NCI-H748 (cell line): ENCODE measurements around the gene CCDC40.
"Not testable (repeated sequence)": the region's sequence is repeated elsewhere in the genome, so short reads cannot be mapped to it uniquely, and the experiment has no call there.

Source experiments
- DNase-seq: peaks from one replicate; lab custom pipeline; 2025; ENCODE audit not compliant: unreplicated experiment; lab: John Stamatoyannopoulos, UW

CCDC40 gene, protein sequence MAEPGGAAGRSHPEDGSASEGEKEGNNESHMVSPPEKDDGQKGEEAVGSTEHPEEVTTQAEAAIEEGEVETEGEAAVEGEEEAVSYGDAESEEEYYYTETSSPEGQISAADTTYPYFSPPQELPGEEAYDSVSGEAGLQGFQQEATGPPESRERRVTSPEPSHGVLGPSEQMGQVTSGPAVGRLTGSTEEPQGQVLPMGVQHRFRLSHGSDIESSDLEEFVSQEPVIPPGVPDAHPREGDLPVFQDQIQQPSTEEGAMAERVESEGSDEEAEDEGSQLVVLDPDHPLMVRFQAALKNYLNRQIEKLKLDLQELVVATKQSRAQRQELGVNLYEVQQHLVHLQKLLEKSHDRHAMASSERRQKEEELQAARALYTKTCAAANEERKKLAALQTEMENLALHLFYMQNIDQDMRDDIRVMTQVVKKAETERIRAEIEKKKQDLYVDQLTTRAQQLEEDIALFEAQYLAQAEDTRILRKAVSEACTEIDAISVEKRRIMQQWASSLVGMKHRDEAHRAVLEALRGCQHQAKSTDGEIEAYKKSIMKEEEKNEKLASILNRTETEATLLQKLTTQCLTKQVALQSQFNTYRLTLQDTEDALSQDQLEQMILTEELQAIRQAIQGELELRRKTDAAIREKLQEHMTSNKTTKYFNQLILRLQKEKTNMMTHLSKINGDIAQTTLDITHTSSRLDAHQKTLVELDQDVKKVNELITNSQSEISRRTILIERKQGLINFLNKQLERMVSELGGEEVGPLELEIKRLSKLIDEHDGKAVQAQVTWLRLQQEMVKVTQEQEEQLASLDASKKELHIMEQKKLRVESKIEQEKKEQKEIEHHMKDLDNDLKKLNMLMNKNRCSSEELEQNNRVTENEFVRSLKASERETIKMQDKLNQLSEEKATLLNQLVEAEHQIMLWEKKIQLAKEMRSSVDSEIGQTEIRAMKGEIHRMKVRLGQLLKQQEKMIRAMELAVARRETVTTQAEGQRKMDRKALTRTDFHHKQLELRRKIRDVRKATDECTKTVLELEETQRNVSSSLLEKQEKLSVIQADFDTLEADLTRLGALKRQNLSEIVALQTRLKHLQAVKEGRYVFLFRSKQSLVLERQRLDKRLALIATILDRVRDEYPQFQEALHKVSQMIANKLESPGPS

DNA sequence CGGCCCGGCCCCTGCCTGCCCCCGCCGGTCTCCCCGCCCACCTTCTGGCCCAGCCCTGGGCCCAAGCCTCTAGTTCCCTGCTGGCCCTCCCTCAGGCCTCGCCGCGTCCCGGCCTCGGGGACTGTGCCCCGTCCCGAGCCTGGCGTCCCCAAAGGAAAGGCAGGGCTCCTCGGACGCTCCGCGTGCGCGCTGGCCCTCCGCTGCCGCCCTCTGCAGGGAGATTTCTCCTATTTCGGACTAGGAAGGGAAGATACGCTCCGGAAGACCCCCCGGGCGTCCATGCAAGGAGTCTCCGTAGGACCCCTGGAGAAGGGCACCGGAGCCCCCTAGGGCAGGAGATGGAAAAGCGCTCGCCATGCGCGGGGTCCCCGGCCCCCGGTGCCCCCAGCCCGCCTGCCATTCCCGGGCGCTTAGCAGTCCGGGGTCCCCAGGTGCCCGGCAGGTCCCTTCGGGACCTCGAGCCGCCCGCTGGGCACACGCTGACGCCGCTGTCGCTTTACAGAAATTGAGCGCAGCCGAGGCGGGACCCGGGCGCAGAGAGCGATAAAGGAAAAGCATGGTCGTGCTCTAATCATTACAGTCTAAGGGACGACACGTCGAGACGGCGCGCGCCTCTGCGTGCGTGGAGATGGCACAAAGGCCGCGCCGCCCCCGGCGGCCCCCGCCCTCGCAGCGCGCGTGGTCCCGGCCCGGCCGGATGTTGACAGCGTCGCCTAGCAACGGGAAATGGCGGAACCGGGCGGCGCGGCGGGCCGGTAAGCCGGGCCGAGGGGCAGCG is at the start of gene CCDC40:
Gene CCDC40 (plus strand): TSS at position 706 of the 778 bp plus-strand sequence. CDS start 21 bp downstream, at position 727.
- DNase-seq, result peak; percentile 85

DNA sequence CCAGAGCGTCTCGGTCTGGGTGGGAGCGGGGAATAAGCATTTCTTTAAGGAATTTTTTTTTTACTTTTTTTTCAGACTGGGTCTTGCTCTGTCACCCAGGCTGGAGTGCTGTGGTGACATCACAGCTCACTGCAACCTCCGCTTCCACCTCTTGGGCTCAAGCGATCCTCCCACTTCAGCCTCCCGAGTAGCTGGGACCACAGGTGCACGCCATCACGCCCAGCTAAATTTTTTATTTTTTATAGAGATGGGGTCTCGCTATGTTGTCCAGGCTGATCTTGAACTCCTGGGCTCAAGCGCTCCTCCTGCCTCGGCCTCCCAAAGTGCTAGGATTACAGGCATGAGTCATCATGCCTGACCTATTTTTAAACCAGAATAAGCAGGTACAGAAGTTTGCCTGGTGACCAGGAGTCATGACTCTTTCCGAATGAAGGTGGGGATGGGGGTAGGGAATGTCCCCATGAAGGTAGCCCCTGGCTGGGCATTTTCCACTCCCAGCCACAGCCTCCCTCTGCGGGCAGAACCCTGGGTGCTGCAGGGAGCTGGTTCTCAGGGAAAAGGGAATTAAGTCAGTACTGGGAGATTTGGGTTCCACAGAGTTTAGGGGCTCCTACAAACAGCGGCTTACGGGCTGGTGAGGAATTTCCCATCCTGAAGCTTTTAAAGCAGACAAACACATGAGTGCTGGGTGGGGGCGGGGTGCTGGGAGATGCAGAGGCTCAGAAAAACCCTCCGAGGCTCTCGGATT is 49.1 kb upstream of the CCDC40 start:
- no peak for DNase-seq

DNA sequence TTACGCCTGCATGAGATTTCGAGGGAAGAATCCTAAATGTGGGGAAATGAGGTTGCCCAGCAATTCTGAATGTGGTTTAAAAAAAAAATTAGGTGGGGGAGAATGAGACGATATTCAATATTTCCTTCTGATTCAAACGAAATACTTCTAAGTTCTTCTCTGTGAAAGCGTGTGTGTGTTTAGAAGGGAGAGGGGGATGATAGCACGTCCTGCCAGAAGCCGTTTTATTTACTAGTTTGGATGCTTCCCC is 48.6 kb upstream of the CCDC40 start:
- DNase-seq, result no peak

DNA sequence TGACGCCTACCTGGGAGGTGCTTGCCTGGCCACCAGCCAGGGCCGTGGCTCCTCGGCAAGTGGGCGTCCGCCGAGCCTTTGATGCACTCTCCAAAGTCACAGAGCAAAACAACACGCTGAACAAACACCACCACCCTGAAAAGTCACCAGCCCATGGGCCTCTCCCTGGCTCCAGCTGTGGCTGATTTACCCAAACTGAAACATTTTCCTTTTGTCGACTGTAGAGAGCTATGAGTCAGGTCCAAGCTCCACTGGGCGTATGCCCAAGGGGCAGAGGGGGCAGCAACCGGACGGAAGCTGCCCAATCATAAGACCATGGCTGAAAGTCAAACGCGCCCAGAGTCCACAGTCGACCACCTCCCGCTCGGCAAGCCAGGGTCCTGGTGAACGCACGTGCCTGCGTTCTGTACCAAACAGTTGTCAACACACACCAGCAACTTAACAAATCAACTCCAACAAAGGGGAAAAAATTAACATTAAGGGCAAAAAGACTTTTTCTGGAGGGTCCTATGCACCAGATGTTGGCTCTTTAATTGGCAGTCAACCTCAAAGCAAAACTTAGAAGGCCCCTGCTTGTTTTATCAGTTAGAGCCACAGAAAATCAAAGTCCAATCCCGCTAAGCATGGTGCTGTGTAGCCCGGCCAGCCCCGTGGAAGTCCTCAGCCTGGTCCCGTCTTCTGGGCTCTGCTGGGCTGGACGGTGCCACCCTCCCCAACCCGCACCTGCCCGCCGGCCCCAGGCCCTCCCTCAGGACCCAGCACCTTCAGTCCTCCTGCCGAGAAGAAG is 48.1 kb upstream of the CCDC40 start:
- DNase-seq, result peak; percentile 69

DNA sequence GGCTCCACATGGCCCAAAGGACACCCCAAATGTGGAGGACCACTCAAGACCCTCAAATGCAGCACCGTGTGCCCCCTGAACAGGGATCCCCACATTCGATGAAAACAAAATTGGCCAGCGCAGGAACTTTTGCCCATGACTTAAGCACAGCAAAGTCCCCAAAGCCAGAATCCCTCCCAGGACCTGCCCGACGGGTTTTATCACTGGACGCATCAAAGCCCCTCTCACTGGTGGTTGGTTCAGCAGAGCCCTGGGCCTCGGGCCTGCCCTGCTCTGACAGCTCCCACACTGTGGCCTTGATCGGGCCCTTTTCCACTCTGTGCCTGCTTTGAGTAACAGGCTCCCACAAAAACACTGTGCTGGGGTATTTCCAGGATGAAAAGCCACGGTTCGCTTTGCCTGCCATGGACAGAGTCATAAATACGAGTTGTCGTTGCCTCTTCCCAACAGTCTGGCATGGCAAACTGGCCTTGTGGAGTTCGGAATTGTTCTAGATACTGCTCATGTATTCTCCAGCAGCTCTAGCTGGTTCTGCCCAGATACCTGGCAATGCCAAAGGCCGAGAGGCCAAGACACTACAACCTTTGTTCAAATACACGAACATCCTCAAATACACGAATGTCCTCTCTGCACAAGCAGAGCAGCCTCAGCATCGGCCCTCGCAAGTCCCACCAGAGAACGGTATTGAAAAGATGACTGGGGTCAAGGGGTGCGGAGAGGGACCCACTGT is 47.2 kb upstream of the CCDC40 start:
- DNase-seq, result no peak

DNA sequence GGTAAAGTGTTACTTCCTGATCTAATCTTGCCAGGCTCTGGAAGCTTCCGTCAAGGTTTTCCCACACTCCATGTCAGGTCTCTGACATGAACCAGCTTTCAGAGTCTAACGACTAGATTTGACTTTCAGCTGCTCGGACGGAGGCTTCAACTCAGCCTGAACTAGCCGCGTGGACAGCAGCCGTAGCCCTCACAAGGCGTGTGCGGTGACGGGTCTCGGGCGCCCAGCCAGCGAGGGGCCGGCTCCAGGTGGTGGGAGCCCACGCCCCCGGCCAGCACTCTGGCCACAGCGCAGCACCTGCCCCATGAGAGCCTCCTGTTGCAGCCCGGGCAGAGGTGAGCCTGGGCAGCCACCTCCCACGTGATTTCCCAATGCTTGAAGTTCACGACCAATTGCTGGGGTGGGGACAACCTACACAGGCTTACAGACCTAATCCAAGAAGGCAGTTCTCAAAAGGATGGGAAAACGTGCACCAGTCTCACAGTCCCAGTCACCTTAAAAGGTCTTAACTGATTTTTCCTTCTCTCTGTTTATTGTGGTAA is 46.3 kb upstream of the CCDC40 start:
- no peak for DNase-seq

DNA sequence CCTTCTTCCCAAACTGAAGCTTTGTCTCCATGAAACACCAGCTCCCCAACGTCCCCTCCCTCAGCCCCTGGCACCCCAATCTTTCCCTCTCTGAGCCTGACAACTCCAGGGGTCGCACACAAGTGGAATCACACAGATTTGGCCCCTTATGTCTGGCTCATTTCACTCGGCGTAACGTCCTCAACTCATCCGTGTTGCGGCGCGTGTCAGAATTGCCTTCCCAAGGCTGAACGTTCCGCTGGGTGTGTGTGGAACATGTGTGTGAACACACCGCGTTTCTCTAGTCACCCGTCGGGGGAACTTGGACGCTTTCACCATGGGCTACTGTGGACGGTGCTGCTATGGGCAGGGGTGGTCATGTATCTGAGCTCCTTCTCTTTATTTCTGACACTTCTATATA is 45.7 kb upstream of the CCDC40 start:
- no peak for DNase-seq

DNA sequence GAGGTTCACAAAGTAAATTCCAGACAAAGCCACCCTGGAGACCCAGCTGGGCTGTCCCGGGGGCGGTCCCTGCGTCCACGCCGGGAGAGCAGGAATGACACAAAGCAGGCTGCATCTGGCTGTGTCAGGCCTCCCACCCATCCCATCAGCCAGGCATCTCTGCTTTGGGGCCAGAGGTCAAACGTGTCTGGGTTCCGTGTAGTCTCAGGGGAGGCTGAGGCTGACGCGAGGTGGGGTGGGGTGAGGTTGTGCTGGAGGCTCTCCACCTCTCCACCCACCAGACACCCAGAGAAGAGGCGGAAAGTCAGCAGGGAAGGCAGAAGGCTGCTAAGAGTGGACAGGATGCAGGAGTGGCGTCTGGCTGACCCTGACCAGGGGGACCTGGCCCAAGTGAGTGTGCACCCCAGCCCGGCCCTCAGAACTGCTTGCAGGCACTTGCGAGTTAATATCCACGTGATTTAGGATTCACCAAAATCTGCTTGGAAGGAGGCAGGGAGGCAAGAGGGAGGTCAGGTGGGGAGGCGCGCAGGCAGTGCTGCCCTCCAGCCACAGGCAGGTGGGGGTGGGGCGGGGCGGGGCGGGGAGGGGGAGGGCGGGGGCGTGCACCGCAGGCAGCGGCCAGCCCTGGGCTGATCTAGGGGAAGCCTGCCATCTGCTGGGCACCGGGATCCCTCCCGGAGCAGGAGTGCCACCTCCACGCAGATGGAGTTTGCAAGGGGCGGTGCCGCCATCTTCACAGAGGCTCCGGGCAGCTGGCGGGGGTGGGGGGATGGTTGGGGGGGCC is 45.1 kb upstream of the CCDC40 start:
- peak; percentile 83 for DNase-seq

DNA sequence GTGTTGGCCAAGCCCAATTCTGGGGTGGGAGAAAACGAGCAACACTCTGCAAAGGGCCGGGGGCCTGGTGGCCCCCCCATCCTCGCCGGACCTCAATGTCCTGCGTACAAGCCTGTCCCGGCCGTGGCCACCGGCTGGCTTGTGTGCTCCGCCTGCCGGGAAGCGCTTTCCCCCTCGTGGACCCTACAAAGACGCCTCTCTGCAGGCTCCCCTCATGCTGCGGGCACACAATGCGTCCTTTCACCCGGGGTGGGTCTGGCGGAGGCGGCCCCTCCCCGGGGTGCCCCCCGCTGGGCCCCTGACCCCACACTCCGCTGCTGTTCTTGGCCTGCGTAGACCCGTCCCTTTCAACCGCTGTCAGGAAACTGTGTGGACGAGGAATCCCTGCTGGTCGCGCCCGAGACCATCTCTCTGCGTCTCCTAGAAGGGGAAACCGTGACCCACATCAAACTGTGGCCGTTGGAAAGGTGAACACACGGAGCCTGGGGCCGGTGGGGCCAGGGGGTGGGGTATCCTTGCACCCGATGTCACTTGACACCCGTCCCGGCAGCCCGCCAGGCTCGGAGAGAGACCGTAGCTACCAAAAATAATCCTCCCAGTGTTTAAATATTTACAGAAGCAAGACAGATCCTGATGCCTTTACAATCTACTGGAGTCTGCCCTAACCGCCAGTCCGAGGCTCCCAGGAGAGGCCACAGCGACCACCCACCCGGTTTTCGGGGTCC is 44.4 kb upstream of the CCDC40 start:
- DNase-seq, result peak; percentile 68

DNA sequence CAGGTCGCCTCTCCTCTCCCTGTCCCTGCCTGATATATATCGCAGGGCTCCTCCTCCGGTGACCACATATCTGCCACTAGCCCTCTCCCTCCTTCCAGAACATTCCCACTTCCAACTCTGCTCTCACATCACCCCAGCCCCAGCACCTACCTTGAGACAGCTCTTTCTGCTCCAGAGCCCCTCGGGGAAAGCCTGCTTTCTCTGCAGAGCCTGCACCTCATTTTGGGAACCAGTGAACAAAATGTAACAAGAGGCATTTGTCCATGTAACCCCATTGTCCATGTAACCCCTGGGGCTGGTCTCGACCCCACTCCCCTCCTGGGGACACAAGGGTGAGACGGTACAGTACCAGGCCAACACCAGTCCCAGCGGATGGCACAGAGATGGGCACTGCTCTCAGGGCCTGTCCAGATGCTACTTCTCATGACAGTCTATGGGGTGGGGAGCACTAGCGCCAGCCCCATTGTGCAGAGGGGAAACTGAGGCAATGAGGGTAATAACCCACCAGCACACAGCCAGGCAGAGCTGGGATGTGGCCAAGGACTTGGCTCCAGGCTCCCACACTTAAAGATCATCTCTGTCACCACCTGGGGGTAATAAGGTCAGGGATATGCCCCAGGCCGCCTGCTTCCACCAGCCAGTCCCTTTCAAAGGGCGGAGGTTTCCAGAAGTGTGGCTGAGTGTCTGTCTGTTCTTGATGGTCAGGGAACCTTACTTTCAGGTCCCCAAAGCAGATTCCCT is 43.6 kb upstream of the CCDC40 start:
- DNase-seq, result no peak

DNA sequence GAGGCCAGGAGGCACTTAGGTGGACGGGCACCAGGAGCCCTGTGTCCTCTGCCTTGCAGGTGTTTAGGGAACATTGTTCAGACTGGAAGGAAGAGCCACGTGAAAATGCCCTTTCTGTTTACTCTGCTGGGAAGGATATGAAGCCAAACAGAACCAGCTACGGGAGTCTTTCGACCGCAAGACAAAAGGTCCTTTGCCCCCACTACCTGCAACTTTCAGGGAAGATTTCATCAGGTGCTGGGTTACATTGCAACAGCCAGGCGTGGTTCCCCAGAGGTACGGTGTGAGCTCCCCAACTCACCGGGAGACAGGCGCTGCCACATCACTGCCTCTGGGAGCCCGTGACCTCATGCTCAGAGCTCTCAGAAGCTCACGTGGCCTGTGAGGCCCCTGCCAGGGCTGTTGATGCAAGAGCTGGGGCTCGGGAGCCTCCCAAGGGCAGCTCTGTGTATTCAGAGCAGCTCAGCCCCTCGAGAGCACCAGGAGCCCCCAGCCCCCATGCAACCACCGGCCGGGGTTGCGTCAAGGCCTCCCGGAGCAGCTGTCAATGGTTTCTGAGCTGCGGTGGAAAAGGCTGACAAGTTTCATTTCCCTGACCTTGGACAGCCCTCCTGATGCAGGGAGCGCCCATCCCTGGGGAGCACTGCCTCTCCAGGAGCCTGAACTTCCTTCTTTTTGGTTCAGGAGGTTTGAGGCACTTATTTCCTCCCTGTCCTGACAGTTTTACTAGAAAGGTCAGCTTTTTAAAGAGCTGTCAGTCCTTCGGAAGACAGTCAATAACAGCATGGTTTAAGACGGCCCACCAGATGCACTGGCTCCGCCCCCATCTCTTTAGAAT is 42.8 kb upstream of the CCDC40 start:
- DNase-seq, result no peak

DNA sequence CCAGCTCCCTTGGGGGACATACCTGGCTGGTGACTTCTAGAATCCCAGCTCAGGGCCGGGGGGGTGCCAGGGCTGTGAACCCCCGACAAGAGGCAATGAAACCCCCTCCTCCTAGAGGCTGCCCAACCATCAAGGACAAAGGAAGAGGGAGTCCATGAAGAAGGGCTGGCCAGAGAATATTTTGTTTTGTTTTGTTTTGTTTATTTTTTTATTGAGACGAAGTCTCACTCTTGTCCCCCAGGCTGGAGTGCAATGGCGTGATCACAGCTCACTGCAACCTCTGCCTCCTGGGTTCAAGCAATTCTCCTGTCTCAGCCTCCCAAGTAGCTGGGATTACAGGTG is 42.2 kb upstream of the CCDC40 start:
- DNase-seq, result not testable (repeated sequence)

DNA sequence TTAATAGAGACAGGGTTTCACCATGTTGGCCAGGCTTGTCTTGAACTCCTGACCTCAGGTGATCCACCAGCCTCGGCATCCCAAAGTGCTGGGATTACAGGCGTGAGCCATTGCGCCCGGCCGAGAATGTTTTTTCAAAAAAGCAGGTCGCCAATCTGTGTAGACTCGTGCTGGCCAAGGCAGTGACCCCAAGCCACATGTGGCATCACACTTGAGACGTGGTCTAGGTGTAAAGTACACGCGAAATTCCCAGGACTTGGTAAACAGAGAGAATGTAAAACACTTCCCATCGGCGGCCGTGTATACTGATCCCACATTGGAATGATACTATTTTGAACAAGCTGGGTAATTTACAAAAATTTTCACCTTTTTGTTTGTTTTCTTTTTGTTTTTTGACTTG is 41.8 kb upstream of the CCDC40 start:
- DNase-seq, result no peak

DNA sequence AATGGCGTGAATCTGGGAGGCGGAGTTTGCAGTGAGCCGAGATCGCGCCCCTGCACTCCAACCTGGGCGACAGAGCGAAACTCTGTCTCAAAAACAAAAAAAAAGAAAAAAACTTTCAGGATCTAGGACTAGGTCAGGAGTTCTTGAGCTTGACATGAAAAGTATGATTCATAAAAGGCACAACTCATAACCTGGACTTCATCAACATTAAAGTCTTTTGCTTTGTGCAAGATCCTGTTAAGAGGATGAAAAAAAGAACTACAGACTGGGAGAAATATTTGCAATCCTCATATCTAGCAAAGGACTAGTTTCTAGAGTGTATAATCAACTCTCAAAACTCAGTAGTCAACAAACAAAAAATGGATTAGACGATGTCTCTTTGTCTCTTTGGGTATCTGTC is 40.7 kb upstream of the CCDC40 start:
- no peak for DNase-seq

DNA sequence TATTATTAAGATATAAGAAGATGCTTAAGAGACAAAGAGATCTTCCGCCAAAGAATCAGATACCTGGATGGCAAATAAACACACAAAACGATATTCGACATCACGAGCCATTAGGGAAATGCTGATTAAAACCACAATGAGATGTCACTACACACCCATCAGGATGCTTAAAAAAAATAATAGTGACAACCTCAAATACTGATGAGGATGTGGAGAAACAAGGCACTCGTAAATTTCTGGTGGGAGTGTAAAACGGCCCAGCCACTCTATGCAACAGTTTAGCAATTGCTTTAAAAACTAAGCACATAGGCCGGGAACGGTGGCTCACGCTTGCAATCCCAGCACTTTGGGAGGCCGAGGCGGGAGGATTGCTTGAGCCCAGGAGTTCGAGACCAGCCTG is 40.2 kb upstream of the CCDC40 start:
- DNase-seq, result no peak
